NCI-H524 (cell line): ENCODE measurements around the gene APBB2.
"Not testable (repeated sequence)": the region's sequence is repeated elsewhere in the genome, so short reads cannot be mapped to it uniquely, and the experiment has no call there.

Experiments used
- DNase-seq, 2 experiments: peaks; one replicate each; lab custom pipeline; 2025; lab: John Stamatoyannopoulos, UW

APBB2 gene

DNA sequence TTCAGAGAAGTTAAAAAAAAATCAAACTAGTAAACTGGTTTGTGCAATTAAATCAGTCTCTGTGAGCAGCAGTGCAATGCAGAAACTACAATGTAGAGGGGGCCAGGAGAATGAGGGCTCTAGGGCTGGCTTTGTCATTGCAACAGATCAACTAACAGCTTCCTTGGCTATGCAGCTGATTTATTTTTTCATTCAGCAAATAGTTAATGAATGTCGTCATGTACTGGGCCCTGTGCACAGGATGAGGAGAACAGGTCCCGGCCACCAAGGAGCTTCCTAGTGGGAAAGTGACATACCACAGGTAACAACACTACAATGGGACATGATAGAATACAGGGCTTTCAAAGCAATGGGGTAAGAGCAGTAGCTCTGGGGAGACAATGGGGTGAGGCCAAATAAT lies 274.5 kb downstream of the APBB2 start:
- no peak for DNase-seq

DNA sequence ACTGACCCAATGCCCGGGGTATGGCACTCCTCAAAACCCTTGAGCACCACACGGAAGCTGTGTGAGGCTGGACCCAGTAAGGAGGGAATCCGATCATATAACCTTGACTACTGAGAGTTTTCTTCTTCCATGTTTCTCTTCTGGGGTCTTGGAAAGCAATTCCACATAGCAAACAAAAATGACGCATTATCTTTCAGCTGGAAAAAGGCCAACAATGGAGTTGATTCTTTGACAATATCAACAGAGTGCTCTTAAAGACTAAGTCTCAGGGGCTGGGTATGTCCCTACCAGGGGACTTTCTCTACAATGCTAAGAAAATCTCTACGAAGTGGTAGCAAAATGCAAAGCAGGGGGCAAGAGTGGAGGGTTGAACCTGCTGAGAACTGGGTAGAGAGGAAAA lies 276.0 kb downstream of the APBB2 start:
- DNase-seq: no peak

- no peak for DNase-seq
Observed at GRCh38 chr4:40937140-40937725, 277.1 kb downstream of the APBB2 start.

DNA sequence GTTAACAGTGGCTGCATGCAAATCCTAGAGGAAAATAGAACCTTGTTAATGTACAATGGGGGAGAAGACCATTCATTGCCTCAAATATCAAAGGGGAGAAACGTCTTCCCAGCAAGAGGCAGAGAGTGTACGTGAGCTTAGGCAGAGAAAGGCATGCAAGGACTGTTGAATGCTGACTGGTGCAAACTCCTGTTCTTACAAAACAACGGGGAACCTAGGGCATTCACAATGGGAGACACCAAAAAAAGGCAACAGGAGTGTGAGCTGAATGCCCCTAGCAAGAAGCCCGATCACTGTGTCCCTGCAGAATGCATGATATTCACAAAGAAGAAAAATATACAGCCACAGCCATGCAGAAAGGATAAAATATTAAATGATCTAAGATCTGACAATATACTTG lies 279.7 kb downstream of the APBB2 start:
- DNase-seq: no peak

DNA sequence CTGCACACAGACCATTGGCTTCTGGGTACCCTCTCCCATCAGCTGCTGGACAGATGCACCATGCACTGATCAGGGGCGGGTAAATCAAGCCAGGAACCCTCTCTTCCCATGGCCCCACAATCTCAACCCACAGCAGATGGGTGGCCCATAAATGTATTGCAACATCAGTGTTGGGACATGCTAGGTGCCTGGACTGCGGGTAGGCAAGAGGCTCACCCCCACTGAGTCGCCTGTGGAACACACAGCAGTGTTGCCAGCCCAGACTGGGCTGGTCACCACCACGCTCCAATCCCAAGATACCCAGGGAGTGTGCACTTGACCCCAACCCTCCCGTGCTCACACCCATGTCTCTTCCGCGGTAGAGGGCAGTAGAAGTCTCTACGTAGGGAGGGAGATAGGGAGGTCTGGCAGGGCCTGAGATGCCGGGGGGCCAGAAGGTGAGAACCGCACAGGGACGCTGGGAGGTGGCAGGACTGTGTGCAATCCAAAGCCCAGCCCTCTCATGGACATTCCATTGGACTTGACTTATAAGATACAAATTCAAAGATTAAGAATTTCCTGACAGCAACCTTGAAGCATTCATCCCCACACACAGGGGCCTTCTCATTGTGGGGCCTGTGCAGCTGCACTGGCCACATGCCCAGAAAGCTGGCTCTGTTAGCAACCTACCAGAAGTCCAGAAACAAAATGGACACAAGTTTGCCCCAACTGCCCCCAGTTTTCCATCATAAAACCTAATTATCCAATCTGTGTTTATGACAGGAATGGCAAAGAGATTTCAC lies 280.9 kb downstream of the APBB2 start:
- DNase-seq: no peak

DNA sequence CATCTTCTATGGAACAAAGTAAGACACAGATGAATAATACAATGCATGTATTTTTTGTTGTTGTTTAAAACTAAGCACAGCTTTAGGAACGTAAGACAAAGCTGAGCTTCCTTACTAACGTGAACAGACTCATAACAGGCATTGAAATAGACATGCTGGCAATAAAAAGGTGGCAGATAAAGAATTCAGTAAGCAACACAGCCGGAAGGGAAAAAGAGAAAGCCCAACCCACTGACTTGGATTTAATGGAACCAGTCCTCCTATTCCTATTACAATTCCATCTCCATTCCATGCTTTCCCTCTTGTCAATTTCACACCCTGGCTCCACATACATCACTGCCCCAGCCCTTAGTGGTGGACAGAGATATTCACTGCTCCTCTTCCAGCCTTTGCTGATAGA lies 282.5 kb downstream of the APBB2 start:
- DNase-seq: no peak

DNA sequence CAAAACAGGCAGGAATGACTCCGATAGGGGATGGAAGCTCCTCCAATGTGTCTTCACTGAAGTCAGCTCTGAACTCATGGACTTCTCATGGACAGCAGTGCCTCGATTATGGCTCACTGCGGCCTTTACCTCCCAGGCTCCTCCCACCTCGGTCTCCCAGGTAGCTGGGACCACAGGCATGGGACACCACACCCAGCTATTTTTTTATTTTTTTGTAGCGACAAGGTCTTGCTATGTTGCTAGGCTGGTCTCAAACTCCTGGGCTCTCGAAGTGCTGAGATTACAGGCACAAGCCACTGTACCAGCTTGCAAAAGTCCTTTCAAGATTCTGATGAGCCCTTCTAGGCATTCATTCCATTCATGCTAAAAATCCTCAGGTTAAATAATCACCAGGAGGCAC lies 283.1 kb downstream of the APBB2 start:
- DNase-seq: no peak

GRCh38 chr4:40927074-40927473 lies 287.3 kb downstream of the APBB2 start:
- no peak for DNase-seq

DNA sequence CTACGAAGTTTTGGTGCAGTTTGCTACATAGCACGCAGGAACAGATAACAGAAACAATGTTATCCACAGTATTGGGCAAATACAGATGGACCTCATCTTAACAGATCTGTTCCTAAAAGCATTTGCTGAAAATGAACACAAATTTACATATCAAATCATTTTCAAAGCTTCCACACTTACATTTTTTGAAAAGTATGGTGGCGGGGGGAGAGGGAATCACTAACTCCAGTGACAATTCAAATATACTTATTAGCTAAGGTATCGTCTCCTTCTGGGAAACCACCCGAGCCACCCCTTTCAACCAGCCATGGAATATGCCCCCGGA lies 289.6 kb downstream of the APBB2 start:
- no peak for DNase-seq

- DNase-seq: peak; percentile 13 to 50
Observed at GRCh38 chr4:40924096-40924792, 290.1 kb downstream of the APBB2 start.

- DNase-seq: peak in 1 of 2 experiments; percentile 39
Observed at GRCh38 chr4:40923316-40924095, 290.8 kb downstream of the APBB2 start.

GRCh38 chr4:40919976-40920375 lies 294.4 kb downstream of the APBB2 start:
- DNase-seq: not testable (repeated sequence)

- peak; percentile 53 to 62 for DNase-seq
Observed at GRCh38 chr4:40918330-40918729, 296.0 kb downstream of the APBB2 start.

DNA sequence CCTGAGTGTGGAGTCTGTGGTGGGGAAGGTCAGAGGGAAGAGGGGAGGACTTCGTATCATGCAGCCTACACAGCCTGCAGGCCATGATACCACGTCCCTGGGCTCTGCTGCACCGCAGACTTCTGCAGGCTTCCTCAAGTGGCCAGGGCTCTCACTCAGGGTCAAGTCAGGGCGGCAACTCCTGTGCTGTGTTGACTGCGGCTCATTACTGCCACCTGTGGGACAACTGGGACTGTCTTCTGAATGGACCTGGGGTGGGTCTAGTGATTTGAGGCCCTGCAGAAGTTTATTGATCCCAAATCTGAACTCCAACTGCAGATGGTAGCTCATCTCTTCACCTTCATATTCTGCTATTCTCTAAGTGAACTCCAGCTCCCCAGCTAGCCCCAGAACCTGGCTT lies 297.5 kb downstream of the APBB2 start:
- DNase-seq: peak in 1 of 2 experiments; percentile 38

GRCh38 chr4:40916218-40916555 lies 298.2 kb downstream of the APBB2 start:
- no peak for DNase-seq

- DNase-seq: no peak
Observed at GRCh38 chr4:40915318-40916217, 298.8 kb downstream of the APBB2 start.

- DNase-seq: no peak
Observed at GRCh38 chr4:40912460-40913184, 301.7 kb downstream of the APBB2 start.

DNA sequence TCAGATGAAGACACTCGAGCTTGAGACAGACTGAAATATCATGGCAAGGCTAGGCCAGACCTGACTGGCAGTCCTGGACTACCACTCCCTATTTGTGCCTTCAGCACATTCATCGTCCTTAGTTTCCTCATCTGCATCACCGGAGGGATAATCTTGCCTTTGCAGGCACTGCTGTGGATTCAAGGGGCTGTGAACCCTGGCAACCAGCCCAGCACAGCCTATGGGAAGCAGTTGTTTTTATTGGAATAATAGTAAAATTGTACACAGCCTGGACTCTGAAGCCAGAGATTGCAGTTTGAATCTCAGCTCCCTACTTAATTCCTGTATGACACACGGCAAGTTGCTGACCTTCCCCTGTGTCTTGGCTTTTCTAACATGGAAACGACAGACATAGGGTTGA lies 303.6 kb downstream of the APBB2 start:
- no peak for DNase-seq

GRCh38 chr4:40909363-40909876 lies 304.9 kb downstream of the APBB2 start:
- DNase-seq: no peak

- DNase-seq: peak; percentile 46 to 81
Observed at GRCh38 chr4:40908702-40909362, 305.5 kb downstream of the APBB2 start.
